Measurements from ENCODE around the gene DAPP1. TPM values are rescaled to one million over a fixed set of nuclear protein-coding genes. Genes with fewer than 3 reads are reported as not detected.

The DAPP1 gene
- total and polyA plus RNA-seq, 2 experiments from 2014 or later: not detected

GRCh38 chr4:99855678-99856077, 39.1 kb downstream of the DAPP1 start:
- H3K9me3 Mint-ChIP-seq: no peaks in the 10 kb centered on the region
- peaks cover 10% of the 10 kb centered on the region; the same call in 2 of the 3 replicates for H3K4me1 Mint-ChIP-seq
- TF ChIP-seq REST (IDR thresholded peaks at IDR 0.05; ENCODE audit: unreplicated experiment) (no peak), EZH2phosphoT487 (IDR thresholded peaks at IDR 0.05; ENCODE audit: unreplicated experiment) (no peak), CREB1 (CRISPR knock-in tag; IDR thresholded peaks at IDR 0.05; ENCODE audit: low read depth) (no peak), ZNF114 (CRISPR knock-in tag; IDR thresholded peaks at IDR 0.05) (no peak), ZNF462 (CRISPR knock-in tag; IDR thresholded peaks at IDR 0.05) (no peak), STAT1 (IDR thresholded peaks at IDR 0.05; ENCODE audit: unreplicated experiment) (no peak)
- Histone ChIP-seq H3K79me2 (replicated peaks; ENCODE audit: insufficient read depth) (no peaks in the 10 kb centered on the region), H3K27me3 (ENCODE audit: insufficient read depth) (no peaks in the 10 kb centered on the region), H3K4me3 (no peak overlapping the region), H2AFZ (no peak overlapping the region), H3K27ac (ENCODE audit: low read depth) (no peak overlapping the region), H3K36me3 (ENCODE audit: insufficient read depth) (no peaks in the 10 kb centered on the region), H4K20me1 (replicated peaks; ENCODE audit: insufficient read depth) (no peaks in the 10 kb centered on the region), H3K9me2 (ENCODE audit: insufficient read depth) (no peaks in the 10 kb centered on the region), H3K4me1 (ENCODE audit: insufficient read depth) (peaks cover 8% of the 10 kb centered on the region), H3K4me2 (no peak overlapping the region), H3F3A (replicated peaks; ENCODE audit: low read depth) (no peaks in the 10 kb centered on the region)
- H3K36me3 Mint-ChIP-seq (ENCODE audit: low read depth): no peaks in the 10 kb centered on the region
- H3K4me3 Mint-ChIP-seq: no peak overlapping the region
- no peak overlapping the region for H3K27ac Mint-ChIP-seq
- DNase-seq (ENCODE audit: low spot score) (no peak), ATAC-seq (no peak)
- peaks cover 5% of the 10 kb centered on the region for H3K27me3 Mint-ChIP-seq (ENCODE audit: insufficient read depth, low read depth, poor library complexity)

Measured in GM23338 (cell line).